NCI-H345 (cell line): ENCODE results near the gene HADH.
"Not testable (repeated sequence)": the region's sequence is repeated elsewhere in the genome, so short reads cannot be mapped to it uniquely, and the experiment has no call there.

Source experiments
- DNase-seq: peaks from one replicate; lab custom pipeline; 2025; lab: John Stamatoyannopoulos, UW

The HADH gene

GRCh38 chr4:107989537-107990386, at the start of gene HADH:
Gene HADH, plus strand, starts transcription at chr4:107989889. Its CDS starts 44 bp downstream, at chr4:107989933.
- peak; percentile 89 for DNase-seq

- DNase-seq, result no peak
Observed at GRCh38 chr4:107945809-107946208, 43.9 kb upstream of the HADH start.

- DNase-seq, result no peak
Observed at GRCh38 chr4:107950746-107951540, 38.7 kb upstream of the HADH start.

GRCh38 chr4:107951551-107951950, 38.1 kb upstream of the HADH start:
- no peak for DNase-seq

GRCh38 chr4:107956011-107956410, 33.7 kb upstream of the HADH start:
- no peak for DNase-seq

- DNase-seq, result no peak
Observed at GRCh38 chr4:107966903-107967302, 22.8 kb upstream of the HADH start.

- not testable (repeated sequence) for DNase-seq
Observed at GRCh38 chr4:107967519-107967918, 22.2 kb upstream of the HADH start.

GRCh38 chr4:107967921-107968320, 21.8 kb upstream of the HADH start:
- DNase-seq, result not testable (repeated sequence)

GRCh38 chr4:107970063-107970798, 19.5 kb upstream of the HADH start:
- no peak for DNase-seq

- no peak for DNase-seq
Observed at GRCh38 chr4:107972605-107973004, 17.1 kb upstream of the HADH start.

GRCh38 chr4:107974523-107974922, 15.2 kb upstream of the HADH start:
- DNase-seq, result no peak

- no peak for DNase-seq
Observed at GRCh38 chr4:107977482-107977881, 12.2 kb upstream of the HADH start.

GRCh38 chr4:107977966-107978705, 11.6 kb upstream of the HADH start:
- no peak for DNase-seq

- no peak for DNase-seq
Observed at GRCh38 chr4:107978716-107979451, 10.8 kb upstream of the HADH start.

- DNase-seq, result no peak
Observed at GRCh38 chr4:107987916-107988762, 1.6 kb upstream of the HADH start.

GRCh38 chr4:107988763-107989035, 990 bp upstream of the HADH start:
- DNase-seq, result no peak

GRCh38 chr4:107989162-107989536, 540 bp upstream of the HADH start:
- DNase-seq, result no peak

GRCh38 chr4:107991945-107992630, 2.4 kb downstream of the HADH start:
- no peak for DNase-seq

- DNase-seq, result no peak
Observed at GRCh38 chr4:107993969-107994368, 4.3 kb downstream of the HADH start.

GRCh38 chr4:107994894-107995293, 5.2 kb downstream of the HADH start:
- DNase-seq, result no peak
